KBM-7 (cell line): ENCODE data around the gene AIDA.
"Not testable (repeated sequence)": the region's sequence is repeated elsewhere in the genome, so short reads cannot be mapped to it uniquely, and the experiment has no call there.

Experiments used
- DNase-seq: peaks from one replicate; pipeline ENCODE4 v3.0.0-alpha.2; 2015
- in situ Hi-C: fragments of 300-500 bp; cut with MboI; formaldehyde crosslinking; loops from 2 replicates; pipeline ENCODE4 v1.14.3; 2020; ENCODE audit warnings: low sequenced_read_pairs, low pct_unique_long_range_greater_than_20kb, mixed read lengths

Gene AIDA, protein sequence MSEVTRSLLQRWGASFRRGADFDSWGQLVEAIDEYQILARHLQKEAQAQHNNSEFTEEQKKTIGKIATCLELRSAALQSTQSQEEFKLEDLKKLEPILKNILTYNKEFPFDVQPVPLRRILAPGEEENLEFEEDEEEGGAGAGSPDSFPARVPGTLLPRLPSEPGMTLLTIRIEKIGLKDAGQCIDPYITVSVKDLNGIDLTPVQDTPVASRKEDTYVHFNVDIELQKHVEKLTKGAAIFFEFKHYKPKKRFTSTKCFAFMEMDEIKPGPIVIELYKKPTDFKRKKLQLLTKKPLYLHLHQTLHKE

DNA sequence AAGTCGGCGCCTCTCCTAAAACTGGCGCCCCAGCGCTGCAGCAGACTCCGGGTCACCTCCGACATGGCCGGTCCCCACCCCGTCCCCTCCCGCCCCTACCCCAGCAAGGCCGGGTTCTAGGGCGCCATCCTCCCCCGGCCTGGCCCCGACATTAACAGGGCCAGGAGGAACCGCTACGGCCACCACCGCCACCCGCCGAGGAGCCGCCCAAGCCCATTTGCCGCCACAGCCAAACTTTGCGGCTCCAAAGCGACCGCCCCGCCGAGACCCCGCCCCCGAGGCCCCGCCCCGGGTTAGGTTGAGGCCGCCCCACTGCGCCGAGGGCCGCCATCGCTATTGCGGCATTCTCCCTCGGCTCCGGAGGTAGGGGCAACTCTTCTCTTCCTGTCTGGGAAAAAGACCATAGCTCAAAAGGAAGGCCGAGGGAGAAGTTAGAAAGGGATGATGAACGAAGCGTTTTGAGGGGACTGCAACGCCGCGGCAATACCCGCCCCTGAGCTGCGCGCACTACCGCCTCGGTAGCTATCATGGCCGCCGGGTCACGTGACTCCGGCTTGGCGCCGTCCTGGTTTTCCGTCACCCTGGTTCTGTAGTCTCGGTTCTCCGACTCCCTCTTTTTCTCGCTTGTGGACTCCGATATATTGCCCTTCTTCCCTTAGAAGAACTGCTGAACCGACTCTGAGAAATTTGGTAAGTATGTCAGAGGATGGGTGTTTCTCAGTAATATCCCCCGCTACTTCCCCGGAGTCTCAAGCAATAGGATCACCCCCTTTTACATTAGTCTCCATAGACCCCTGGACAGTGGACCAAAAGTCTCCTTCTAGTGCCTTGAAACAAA, at the start of gene AIDA, which contains the start of gene BROX:
Gene AIDA (minus strand): TSS at position 239 of the 838 bp plus-strand sequence. CDS start 174 bp downstream, at position 65.
Gene BROX (plus strand): TSS at position 312 of the 838 bp plus-strand sequence. CDS start 3,136 bp downstream, outside the sequence.
- peak; percentile 89 for DNase-seq
- in situ Hi-C loops, result no loop called here

DNA sequence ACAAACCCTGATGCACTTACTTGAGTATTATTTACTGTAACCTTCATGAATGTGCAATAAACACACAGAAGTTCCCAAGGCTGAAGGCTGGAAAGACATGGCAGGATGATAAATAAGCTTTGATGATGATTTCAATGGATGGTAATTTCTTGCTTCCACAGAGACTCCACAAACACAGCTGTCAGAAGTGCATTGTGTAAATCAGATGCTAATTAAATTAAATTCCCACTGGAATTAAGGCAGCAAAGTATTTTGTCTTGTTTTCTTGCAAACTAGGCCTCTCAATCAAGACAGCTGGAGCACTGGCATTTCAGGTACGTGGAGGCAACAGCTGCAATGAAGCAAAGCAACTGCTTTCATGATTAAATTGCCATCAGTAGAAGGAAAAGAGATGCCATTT, 48.8 kb upstream of the AIDA start:
- no peak for DNase-seq
- in situ Hi-C loops, result no loop called here

DNA sequence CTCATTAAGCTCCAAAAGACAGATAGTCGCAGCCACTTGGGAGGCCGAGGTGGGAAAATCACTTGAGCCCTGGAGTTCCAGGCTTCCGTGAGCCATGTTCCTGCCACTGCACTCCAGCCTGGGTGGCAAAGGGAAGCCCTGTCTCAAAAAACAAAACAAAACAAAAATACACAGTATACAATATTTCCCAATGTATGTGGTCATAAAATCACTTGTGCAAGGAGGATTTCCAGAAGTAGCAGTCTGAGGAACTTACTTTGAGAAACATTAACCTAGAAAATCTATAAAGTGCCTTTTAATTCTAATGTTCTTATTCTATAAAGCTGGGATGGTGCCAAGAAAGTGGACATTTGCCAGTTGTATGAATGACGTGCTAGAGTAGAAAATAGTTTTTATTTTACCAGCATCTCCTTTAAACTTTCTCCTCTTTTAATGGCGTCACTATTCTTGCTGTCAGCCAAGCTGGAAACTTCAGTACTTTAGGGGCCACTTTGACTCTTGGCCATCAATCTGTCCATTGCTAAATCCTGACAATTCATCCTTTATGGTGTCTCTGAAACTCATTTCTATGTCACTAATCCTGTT, 47.3 kb upstream of the AIDA start:
- in situ Hi-C loops, result no loop called here
- no peak for DNase-seq

DNA sequence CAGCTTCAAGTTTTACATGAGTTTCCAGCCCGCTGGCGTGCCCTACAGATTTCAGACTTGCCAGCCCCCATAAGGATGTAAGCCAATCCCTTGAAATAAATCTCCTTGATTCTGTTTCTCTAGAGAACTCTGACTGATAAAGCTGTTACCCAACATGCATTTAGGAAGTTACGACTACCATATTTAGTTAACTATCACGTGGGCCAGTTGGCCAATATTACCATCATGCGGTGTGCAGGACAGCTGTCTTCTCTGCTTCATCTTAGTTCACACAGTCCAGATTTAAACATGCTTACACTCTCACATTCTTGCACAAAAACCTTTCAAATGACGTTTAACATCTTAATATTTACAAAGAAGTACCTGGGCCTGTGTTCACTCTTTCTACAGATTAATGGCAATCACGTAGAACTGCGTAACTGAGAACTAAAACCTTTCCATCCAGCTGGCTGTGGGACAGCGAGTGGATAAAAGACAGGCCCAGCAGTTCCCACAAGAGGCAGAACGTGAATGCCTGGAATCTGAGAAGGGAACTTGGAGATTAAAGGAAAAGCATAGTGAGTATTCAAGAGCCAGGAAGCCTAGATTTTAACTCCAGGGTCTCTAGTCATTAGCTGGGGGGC, 45.5 kb upstream of the AIDA start:
- DNase-seq, result no peak
- in situ Hi-C loops, result no loop called here

DNA sequence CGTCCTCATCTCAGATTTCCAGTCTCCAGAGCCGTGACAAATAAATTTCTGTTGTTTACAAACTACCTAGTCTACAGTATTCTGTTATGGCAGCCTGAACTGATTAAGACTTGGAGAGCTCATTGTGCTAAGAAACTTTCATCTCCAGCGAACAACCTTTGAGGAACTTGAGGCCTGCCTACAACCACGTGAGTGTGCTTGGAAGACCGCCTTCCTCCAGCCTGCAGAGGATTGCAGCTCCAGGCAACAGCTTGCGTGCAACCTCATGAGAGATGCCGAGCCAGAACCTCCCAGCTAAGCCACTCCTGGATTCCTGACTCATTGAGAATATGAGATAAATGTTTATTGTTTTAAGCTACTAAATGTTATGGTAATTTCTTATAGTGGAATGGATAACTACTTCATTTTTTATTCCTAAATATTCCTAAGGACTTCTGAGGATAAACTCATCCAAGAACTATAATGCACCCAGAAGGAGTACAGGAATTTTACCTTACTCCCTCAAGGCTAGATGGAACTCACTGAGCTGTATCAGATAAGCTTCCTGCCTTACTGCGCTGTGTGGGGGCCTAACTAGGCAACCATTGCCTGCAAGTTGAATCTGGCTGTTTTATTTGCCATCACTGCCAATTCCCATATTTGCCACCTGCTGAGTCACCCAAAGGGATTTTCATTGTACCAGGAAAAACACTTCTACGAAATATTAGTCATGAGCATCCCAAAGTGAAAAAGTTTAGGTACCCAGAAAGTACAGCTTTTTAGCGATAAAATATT, 42.3 kb upstream of the AIDA start:
- no peak for DNase-seq
- in situ Hi-C loops, result no loop called here

DNA sequence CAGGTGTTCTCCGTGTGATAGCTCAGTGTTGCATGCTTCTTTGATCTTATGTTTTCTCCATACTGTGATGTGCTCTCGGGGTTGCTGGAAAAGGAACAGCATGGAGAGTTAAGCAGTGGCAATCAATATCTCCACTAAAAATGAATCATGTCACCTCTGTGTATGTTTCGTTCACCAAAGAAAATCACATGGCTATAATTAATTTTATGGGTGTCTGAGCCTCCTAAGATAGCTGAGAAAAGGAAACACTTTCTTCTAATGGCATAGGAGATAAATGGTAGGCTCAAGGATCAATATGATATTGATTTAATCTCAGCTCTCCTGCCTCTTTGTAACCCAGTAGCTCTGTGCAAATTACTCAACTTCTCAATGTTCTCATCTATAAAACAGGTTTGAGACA, 39.0 kb upstream of the AIDA start:
- DNase-seq, result no peak
- in situ Hi-C loops, result no loop called here

DNA sequence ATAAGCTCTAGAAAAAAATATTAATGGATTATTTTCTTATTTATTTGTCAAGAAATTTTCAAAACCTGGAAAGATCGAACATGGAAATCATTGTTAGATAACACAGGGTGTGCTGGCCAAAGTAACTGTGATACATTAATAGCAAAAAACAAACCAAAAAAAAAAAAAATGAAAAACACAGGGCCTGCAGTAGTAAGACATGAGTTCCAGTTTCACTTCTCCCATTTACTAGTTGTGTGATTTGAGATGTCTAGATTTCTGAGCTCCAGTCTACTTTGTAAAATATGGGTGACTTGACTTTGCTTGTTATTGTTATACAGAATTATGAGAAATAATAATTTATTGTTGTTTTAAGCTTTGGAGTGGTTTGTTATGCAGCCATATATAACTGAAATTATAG, 38.4 kb upstream of the AIDA start:
- no peak for DNase-seq
- in situ Hi-C loops, result no loop called here

DNA sequence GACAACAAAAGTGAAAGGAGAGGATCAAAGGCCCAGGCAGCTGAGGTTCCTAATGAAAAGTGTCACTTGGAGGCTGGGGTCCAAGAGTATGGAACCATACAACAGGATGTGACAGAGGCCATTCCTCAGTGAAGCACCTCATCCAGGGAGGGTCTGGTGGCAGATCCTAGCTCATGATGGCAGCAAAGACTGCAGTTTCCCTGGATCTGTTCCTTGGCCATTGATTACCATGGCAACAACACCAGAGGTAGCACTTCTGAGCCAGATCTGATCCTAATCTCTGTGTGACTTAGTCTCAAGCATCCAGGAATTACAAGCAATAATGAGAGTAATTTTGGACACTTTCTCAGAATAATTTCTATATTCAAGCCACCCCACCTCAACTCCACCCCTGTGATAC, 37.6 kb upstream of the AIDA start:
- DNase-seq, result no peak
- in situ Hi-C loops, result no loop called here

DNA sequence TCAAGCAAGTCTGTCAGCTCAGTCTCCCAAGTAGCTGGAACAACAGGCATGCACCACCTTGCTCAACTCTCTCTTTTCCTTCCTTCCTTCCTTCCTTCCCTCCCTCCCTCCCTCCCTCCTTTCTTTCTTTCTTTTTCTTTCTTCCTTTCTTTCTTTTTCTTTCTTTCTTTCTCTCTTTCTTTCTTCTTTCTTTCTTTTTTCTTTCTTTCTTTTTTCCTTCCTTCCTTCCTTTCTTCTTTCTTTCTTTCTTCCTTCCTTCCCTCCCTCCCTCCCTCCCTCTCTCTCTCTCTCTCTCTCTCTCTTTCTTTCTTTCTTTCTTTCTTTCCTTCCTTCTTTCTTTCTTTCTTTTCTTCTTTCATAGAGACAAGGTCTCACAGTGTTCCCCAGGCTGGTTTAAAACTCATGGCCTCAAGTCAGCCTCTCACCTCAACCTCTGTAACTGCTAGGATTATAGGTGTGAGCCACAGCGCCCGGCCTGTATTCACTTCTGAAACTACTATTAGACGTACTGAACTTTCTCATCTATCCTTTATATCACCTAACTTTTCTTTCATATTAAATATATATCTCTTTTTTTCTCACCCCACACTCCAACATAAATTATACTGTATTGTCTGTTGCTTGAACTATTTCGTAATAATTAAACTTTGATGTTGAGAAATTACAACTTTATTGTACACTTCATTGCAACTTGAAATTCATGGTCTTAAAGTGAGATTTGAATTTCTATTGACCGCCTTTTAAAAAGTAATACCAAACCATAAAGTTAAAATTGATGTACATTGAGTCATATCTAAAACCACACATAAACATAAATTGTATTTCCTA, 29.6 kb upstream of the AIDA start:
- in situ Hi-C loops, result not testable (repeated sequence)

DNA sequence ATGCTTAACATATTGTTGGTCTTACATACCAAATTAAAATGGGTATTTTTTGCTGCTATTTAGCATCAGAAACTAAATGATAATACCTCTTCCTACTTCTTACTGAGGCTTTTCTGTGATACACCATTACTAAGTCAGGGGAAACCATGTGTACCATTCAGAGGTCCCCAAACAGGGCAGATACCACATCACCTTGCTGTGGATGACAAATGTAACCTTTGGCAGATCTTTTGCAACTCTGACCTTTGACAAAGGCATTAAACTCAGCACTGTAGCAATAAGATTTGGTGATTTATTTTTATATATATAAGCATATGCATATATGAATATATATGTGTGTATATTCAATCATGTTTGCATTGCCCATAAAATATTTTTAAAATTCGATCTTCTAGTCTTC, 27.6 kb upstream of the AIDA start:
- no peak for DNase-seq
- in situ Hi-C loops, result no loop called here

More for the DNA sequence above, 29.6 kb upstream of the AIDA start:
- not testable (repeated sequence) for DNase-seq

DNA sequence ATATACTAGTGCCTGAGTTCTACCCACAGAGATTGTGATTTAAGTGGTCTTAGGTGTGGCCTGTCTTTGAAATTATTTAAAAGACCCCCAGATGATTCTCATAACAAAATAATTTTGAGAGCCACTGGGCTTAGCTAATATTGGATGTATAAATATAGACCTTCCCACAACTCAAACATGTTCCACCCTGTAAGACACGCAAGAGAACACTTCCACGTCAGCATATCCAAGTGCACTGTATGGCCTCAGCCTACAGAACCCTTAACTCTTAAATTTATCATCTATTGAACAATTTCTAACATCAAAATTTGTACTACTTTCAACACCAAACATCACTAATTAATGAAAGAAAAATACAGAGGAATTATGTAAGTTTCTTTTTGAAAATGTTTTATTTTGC, 27.2 kb upstream of the AIDA start:
- in situ Hi-C loops, result no loop called here
- DNase-seq, result no peak

DNA sequence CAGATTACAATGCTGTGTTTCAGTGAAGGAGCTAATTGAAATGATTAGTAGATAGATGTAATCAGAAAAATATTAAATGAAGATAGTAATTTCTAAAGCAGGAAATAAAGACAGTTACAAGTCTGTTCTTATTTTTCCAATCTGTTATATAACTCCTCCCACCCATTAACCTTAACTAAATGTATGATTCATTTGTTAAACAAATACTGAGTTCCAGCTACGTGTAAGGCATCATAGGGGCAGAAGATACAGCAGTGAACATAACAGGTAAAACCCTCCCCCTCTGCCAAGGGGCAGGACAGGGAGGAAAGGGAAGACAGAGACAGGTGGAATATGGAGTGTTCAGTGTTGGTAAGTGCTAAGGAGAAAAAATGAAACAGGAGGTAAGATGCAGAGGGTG, 24.7 kb upstream of the AIDA start, which contains the start of gene FAM177B:
Gene FAM177B (plus strand): TSS at position 231 of the 400 bp plus-strand sequence. CDS start 9,344 bp downstream, outside the sequence.
- in situ Hi-C loops, result no loop called here

DNA sequence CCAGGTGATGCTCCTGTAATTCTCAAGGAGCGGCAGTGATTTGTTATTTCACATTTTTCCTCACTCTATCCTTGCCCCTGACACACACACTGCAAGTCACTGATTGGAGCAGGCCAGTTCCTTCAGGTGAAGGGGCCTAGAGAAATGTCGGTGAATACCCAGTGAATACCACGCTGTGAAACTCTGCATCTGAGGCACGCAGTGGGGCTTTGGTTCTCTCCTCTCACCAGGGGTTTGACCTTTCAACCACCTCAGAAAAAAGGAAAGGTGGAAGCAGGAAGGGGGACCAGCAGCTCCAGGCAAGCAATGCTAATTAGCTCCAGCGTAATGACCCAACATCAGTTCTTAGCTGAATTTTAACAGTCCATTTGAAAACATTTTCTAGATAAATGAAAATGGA, 24.2 kb upstream of the AIDA start:
- DNase-seq, result no peak
- in situ Hi-C loops, result no loop called here

More for the DNA sequence above, 24.7 kb upstream of the AIDA start, which contains the start of gene FAM177B:
- DNase-seq, result no peak

DNA sequence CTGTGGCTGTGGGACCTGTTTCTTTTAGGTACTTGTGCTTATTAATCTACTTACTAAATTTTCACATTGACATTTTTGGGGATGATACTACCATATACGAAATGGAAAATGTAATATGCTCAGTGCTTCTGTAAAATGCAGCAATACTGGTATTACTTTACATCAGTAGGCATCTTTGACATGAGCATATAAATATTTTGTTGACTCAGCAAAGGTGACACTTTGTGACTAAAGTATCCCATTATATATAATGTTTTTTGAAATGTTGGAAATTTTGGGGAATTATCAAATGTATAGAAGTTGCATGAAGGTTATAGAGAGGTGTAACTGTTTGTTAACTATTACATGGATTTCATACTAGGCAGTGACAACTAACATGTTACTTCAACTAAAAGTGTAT, 22.4 kb upstream of the AIDA start:
- no peak for DNase-seq
- in situ Hi-C loops, result no loop called here

DNA sequence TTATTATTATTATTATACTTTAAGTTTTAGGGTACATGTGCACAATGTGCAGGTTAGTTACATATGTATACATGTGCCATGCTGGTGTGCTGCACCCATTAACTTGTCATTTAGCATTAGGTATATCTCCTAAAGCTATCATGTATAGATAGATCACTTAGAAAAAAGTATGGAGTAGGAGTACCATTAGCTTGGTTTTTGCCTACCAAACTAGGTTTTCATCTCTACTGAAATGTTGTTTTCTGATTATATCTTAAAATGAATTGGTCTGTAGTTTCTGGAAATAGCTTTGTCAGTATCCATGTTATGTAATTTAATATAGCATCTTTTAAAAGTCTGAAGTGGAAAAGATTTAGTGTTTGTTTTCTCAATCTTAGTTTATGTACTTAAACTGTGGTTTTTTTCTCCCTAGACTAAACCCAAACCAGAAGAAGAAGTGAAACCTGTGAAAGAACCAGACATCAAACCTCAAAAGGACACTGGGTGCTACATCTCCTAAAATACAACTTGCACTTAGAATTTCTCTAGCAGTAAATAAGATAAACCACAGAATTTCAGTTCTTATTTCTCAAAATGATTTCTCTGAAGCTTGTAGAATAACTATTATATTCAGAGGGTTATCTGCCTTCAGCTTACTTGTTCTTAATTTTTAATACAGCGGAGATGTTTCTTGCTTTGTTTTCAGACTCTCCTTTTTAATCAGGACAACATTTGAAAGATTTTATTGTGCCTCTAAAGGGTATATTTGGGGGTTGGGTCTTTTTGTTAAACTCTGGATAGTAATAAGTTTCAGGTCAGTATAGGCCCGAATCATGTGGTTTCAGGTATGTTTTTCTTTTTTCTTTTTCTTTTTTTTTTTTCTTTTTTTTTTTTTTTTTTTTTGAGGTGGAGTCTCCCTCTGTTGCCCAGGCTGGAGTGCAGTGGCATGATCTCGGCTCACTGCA, 20.2 kb upstream of the AIDA start:
- DNase-seq, result no peak
- in situ Hi-C loops, result no loop called here

DNA sequence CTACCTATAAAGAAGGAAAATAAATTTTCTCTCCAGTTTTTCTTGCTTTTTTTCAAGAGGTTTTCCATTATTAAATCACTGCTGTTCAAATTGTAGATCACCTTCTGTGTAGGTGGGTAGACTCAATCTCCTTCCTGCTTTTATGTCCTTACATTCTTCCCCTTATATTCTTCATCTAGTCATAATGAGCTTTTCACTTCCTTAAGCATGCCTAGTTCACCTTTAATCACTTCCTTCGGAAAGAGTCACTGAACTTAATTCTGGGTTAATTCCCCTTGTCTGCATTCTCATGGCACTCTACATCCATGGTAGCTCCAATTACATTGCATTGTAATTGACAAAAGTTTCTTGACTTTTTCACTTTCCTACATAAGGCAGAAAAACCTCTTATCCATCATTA, 18.6 kb upstream of the AIDA start:
- in situ Hi-C loops, result no loop called here
- DNase-seq, result no peak

DNA sequence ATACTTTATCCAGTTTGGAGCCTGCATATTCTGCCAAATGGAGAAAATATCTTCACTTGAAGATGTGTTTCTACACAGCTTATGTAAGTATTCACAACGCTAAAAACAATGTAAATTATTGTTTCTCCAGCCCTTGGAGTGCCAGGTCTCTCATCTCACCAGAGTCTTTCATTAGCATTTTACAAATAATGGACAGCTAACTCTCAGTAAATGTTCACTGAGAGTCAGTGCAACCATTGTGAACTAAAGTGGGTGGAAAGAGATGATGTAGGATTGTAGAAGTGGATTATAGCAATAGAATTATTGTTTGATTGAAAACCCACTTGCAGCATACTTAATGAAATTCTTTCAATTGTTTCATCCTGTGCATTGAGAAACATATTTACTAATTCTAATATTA, 16.5 kb upstream of the AIDA start:
- in situ Hi-C loops, result no loop called here
- no peak for DNase-seq
